Inflammatory macrophage treated with lipopolysaccharide for 1 hour (primary cell): ENCODE data around the gene CFHR4.
"Not testable (repeated sequence)": the region's sequence is repeated elsewhere in the genome, so short reads cannot be mapped to it uniquely, and the experiment has no call there.

Source experiments
- DNase-seq, 2 donors: peaks; one replicate each; pipeline ENCODE4 v3.0.0-alpha.2; 2020 to 2022

Gene CFHR4

DNA sequence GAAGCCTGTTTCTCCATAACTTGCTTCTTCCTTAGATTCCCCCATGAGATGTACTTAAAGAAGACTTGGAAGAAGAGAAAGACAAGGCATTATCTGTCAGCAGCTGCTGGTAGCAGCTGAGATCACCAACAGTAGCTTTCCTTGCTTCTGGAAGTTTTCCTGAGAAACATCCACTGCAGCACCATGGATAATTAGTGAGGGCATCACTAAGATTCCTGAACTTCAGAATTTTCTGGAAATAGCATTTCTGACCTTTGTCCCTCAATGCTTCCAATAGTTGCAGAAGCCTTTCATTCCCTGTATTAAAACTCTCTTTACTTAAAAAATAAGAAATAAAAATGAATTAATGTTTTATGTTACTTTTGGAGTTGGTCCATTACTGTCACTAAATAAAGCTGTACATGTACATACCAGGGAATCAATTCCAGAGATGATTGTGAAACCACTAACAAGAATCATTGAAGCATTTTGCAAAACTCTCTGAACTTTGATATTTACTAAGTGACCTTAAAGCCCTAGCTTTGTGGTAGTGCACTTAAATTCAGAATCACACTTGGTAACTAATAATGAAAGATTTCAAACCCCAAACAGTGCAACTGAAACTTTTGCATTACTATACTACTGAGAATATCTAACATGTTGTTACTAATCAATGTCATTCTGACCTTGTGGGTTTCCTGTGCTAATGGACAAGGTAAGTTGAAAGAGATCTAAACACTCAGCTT is at the start of gene CFHR4:
Gene CFHR4 (plus strand): TSS at position 538 of the 725 bp plus-strand sequence. CDS start 99 bp downstream, at position 637.
- no peak for DNase-seq

DNA sequence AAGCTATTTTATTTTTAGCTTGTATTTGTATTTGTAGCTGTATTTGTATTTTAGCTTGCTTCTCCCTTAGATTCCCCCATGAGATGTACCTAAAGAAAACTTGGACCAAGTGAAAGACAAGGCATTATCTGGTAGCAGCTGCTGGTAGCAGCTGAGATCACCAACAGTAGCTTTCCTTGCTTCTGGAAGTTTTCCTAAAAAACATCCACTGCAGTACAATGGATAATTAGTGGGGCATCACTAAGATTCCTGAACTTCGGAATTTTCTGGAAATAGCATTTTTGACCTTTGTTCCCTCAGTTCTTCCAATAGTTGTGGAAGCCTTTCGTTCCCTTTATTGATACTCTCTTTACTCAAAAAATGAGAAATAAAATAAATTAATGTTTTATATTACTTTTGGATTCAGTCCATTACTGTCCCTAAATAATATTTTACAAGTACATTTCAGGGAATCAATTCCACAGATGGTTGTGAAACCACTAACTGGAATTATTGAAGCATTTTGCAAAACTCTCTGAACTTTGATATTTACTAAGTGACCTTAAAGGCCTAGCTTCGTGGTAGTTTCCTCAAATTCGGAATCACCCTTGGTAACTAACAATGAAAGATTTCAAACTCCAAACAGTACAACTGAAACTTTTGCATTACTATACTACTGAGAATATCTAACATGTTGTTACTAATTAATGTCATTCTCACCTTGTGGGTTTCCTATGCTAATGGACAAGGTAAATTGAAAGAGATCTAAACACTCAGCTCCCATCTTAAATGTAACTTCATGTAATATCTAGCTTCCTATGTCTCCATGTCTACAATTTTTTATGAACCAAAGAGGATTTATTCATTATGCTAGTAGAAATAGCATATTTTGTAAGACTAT is 38.0 kb upstream of the CFHR4 start:
- DNase-seq = not testable (repeated sequence)

DNA sequence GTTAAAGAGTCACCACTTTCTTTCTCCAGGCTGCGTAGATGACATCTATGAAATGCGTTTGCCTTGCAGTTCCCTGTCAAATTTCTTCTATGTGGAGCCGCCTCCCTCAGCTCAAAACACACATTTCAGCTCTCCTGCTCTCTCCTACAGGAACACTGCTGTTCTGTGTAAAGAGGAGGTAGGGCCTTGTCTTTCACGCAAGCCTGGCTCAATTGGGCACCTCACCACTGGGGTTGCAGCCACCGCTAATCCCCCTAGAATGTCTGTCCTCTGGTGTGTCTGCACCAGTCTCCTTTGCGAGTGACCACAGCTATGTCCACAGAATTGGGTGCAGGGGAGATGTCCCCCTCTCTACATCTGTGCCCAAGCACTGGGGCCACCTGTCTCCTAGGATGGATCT is 31.8 kb upstream of the CFHR4 start:
- no peak for DNase-seq

DNA sequence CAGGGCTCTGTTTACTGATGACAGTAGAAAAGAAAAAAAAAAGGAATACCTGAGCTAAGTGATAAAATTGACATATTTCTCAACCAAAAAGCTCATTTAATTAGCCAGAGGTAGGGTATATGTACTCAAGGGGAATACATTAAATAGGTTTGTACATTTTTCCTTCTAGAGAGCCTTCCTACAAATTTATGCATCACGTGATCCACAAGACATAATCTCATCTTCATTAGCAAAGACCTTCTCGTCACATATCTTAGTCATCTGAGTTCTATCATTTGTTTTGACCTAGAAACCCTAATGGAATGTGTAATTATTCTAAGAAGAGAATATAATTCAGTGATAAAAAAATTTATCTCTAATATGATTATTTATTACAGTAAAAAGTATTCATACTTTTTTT is 30.7 kb upstream of the CFHR4 start:
- no peak for DNase-seq

DNA sequence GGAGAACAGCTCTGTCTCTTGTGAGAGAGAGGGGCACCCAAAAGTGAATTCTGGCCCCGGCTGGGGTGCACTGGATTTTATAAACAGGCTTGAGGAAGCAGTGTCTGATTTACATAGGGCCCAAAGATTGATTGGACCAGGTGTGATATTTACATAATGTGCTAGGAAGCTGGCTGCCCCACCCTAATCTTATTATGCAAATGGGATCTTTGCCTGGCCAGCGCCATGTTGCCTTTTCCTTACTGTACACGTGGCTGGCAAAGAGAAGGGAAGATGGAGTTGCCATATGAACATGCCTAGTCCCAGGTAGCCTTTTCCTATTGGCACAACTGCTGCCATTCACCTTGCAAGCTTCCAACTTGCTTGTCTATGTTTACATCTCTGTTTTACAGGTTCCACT is 29.0 kb upstream of the CFHR4 start:
- no peak for DNase-seq

DNA sequence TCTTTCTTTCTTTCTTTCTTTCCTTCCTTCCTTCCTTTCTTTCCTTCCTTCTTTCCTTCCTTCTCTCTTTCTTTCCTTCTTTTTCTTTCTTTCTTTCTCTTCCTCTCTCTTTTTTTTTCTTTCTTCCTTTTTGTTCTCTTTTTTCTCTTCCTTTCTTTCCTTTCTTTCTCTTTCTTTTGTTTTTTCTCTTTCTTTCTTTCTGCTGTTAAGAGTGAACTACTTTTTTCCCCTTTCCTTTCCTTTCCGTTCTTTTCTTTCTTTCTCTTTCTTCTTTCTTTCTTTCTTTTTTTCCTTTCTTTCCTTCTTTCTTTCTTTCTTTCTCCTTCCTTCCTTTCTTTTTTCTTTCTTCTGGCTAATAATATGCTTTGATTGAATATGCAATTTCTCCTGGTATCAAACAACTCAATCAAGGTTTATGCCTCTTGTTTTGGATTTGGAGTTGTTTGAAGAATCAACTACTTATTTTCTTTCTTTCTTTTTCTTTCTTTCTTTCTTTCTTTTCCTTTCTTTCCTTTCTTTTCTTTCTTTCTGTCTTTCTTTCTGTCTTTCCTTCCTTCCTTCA is 27.4 kb upstream of the CFHR4 start:
- DNase-seq = no peak

DNA sequence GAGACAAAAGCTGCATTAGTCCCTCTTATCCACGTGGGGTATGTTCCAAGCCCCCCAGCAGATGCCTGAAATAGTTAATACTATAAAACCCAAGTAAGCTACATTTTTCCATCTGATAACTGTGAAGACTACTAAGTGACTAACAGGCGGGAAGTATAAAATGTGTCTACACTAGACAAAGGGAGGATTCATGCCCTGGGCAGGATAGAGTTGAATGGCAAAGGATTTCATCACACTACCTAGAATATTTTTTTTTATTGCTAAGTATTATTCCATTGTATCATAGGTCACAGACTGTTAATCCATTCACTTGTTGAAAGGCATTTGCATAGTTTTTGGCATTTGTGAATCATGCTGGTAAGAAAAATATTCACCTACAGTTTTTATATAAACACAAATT is 26.4 kb upstream of the CFHR4 start:
- DNase-seq = no peak

DNA sequence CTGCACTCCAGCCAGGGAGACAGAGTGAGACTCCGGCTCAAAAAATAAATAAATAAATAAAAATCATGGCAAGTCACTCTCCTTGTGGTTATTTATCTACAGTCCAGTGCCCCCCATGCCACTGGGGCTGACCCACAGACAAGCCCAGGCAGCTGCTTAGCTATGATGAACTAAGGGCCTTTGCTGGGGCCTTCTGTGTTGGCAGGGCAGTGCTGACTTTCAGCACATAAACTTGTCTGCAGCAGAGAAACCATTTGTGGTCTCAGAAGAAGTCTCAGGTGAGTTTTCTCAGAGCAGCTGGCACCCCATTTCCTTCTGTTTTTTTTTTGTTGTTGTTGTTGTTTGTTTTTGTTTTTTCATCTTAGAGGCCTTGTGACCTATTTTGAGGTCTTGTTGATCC is 20.9 kb upstream of the CFHR4 start:
- DNase-seq = no peak

DNA sequence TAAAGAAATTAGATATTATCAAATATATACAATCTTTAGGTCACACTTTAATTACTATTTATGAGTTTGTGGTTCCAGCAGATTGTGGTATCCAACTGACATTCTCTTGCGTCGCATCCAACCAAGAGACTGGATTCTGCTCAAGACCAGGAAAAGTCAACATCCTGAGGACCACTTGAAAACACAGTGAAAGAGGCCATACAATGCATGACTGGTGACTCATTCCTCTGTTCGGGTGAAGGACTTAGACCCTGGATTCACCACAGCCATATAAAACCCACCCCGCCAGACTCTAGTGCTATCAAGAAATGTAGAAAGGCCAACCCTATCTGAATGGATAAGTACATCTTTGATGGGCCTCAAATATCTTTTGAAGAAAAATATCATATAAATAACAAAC is 14.5 kb upstream of the CFHR4 start:
- no peak for DNase-seq

DNA sequence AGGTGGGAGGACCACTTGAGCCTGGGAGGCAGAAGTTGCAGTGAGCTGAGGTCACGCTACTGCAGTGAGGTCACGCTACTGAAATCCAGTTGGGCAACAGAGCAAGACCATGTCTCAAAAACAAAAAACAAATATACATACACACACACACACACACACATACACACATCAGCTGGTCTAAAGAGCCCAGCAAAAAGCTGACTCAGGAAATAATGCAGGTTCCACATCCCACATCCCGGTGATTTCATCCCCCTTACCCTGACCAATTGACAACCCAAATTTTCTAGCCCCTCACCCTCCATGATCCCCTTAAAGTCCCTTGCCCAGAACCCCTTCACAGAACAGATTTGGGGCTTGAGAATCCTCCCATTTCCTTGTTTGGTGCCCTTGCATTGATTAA is 11.9 kb upstream of the CFHR4 start:
- no peak for DNase-seq

DNA sequence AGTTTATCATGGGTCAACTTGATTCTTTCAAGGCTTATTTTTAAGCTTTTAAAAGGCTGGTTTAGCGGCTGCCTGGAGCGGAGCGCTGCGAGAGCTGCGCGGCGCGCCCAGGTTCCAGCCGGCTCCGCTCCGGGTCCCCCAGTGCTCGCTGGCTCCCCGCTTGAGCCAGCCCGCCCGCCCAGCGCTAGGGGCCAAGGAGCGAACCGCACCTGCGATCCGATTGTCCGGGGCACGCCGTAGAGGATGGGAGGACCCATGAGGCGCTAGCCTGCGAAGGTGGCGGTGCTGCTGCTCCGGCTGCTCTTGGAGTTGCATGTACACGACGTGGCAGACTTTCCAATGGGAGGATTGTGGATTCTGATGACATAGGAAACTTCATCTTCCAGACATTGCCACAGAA is 9.9 kb upstream of the CFHR4 start:
- DNase-seq = no peak

DNA sequence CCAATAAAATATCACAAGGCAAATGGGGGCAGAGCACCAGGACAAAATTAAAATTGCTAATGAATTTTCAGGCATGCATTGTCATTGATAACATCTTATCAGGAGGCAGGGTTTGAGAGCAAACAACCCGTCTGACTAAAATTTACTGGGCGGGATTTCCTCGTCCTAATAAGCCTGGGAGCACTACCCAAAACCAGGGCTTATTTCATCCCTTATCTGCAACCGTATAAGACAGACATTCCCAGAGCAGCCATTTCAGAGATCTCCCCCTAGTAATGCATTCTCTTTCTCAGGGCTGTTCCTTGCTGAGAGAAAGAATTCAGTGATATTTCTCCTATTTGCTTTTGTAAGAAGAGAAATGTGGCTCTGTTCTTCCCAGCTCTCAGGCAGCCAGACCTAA is 1.3 kb upstream of the CFHR4 start:
- not testable (repeated sequence) for DNase-seq

DNA sequence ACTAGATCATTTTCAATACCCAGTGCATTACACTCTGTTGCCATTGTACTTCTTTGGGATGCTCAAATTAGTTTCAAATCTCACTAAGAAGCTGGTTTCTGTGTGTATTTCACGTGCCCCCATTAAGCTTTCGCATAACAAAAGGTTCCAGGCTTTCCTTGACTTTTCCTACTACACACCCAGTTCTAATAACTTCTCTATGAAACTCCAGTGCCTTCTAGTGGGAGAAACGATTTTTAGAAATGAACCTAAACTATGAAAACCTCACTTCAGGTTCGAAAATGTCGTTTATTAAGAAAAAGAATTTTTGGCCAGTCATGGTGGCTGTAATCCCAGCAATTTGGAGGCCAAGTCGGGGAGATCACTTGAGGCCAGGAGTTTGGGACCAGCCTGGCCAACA is 2.8 kb downstream of the CFHR4 start:
- no peak for DNase-seq

DNA sequence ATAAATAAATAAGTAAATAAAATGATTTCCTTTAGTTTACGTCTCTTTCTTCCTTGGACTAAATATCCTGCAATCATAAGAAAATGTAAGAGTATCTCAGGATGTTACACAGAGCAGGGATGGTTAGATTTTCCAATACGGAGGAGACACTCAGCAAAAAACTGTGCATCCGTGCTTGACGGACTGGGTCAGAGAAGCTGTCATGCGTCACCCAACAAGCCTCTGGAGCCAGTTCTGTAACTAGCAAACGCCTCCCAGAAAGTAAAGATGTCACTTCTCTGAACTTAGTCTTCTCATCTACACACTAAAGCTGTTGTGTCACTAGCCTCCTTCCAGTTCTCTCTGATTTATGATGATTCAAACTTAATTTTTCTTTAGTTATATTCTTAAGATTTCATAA is 3.4 kb downstream of the CFHR4 start:
- DNase-seq = no peak

DNA sequence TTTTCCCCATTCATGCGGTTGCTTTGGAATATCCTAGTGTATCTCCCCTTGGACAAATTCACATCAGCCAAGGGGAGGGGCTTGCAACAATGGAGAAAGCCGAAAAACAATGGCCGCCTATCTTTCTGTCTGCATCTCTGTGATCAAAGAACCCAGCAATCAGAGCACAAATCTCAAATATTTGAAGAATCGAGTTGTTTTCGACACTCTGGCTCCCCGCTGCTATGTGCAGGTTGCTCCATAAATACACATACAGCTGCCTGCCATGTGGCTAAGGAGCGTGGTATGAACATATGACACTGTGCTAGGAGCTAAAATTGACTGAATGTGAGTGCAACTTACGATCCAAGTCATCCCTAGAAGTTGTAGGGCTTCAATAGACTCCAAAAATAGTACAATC is 8.5 kb downstream of the CFHR4 start:
- no peak for DNase-seq

DNA sequence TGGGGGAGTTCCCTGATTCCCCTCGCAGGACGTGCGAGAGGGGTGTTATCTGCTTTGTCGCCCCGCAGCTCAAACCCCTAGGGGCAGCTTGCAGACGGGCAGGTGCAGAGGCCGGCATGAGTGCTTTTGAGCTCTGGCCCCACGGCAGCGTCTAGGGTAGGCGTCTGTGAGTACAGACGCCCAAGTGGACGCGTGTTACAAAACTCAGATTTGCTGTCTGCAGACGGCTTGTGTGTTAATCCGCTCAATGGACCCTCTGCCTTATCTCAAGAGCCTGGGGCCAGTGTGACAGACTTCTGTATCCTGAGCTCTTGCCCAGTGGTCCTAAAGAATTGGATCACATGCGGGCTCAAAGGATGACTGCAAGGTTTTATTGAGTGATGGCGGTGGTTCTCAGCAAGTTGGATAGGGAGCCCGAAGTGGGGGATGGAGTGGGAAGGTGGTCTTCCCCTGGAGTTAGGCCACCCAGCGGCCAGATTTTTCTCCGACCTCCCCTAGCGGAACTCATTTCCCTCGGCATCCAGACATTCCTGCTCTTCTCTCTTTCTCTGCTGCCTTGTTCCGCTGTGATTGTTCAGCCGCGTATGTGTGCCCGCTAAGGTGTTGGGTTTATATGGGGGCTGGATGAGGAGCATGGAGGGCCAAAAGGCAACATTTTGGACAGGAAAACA is 9.4 kb downstream of the CFHR4 start:
- DNase-seq = no peak

DNA sequence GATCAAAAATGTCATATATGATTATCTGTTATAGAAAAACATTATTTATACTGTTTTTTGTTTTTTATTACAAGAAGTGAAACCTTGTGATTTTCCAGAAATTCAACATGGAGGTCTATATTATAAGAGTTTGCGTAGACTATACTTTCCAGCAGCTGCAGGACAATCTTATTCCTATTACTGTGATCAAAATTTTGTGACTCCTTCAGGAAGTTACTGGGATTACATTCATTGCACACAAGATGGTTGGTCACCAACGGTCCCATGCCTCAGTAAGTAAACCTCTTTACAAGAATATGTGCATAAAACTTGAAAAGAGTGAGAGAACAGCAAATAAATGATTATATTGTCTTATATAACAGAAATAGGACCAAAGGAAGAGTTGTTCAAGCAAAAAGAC is 14.5 kb downstream of the CFHR4 start:
- no peak for DNase-seq

DNA sequence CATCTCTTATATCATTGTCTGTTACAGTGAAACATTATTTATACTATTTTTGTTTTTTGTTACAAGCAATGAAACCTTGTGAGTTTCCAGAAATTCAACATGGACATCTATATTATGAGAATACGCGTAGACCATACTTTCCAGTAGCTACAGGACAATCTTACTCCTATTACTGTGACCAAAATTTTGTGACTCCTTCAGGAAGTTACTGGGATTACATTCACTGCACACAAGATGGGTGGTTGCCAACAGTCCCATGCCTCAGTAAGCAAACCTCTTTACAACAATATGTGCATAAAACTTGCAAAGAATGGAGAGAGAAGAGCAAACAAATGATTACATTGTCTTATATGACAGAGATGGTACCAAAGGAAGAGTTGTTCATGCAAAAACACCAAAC is 22.4 kb downstream of the CFHR4 start:
- no peak for DNase-seq

DNA sequence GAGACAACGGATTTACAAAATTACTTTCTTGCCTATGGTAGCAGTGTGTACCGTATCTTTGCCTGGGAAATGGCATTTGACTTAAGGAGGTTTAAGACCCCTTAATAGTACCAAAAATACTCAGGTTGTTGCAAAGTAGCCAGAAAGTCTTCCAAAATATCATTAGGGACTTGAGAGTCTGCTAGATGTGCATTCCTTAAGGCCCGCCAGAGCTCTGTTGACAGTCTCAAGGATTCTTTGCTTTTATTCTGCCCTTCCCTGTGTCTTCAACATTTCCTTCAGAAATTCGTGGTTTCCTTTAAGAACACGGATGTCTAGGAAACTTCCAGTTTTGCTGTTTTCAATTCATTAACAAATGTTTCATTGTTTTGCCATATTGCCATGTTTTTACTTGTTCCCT is 24.4 kb downstream of the CFHR4 start:
- DNase-seq = not testable (repeated sequence)

DNA sequence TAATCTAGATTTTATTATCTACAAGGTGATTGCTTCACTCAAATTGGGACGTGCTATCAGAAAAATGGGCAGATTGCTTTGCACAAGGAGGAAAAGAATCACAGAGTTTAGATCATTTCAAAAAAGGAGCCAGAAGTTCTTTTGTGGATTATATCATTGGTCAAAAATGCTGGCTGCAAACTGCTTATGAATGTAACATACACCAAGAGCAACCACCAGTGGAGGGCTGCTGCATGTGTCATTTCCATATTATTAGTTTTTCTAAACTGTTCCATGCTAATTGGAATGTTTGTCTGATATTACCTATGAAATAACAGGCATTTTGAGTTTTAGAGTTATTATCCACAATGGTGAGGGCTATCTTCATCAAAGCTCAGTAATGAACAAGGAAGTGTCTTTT is 39.0 kb downstream of the CFHR4 start:
- not testable (repeated sequence) for DNase-seq

DNA sequence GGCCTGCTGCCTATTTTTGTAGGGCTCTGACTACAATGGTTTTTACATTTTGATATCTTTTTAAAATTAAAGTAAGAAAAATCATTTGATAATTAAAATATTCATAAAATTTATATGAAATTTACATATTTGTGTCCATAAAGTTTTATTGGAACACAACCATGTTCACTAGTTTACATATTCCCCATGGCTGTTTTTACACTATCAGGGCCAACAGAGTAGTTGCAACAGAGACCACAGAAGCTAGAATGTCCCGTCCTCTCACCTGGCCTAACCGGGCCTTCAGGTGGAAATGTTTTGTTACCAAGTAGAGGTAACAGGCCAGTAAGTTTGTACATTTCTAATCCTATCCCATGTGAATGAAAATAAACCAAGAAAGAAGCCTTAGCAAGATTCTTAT is 45.0 kb downstream of the CFHR4 start:
- not testable (repeated sequence) for DNase-seq

DNA sequence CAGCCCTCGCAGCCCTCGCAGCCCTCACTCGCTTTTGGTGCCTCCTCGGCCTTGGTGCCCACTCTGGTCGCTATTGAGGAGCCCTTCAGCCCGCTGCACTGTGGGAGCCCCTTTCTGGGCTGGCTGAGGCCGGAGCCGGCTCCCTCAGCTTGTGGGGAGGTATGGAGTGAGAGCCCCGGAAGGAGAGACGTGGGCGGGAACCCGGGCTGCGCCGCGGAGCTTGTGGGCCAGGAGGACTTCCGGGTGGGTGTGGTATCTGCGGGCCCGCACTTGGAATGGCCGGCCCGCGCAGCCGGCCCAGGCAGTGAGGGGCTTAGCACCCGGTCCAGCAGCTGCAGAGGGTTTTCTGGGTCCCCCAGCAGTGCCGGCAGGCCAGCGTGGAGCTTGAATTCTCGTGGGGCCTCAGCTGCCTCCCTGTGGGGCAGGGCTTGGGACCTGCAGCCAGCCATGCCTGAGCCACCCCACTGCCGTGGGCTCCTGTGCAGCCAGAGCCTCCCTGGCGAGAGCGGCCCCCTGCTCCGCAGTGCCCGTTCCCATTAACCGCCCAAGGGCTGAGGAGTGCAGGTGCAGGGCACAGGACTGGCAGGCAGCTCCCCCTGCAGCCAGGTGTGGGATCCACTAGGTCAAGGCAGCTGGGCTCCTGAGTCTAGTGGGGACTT is 45.8 kb downstream of the CFHR4 start:
- no peak for DNase-seq

DNA sequence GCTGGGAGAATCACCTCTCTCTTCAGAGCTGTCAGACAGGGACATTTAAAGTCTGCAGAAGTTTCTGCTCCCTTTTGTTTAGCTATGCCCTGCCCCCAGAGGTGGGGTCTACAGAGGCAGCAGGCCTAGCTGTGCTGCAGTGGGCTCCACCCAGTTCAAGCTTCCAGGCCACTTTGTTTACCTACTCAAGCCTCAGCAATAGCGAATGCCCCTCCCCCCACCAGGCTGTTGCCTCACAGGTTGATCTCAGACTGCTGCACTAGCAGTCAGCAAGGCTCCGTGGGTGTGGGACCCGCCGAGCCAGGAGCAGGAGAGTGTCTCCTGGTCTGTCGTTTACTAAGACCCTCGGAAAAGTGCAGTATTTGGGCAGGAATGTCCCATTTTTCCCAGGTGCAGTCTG is 53.6 kb downstream of the CFHR4 start:
- DNase-seq = not testable (repeated sequence)
